BJ (cell line): ENCODE results near the gene TTC19. TPM values are rescaled to one million over a fixed set of nuclear protein-coding genes. Genes with fewer than 3 reads are reported as not detected.

Experiments
- CTCF ChIA-PET: fragments of 350-600 bp; formaldehyde crosslinking; extraction: SDS; loops from one replicate; lab custom pipeline; 2021; ENCODE audit warnings: antibody characterized with exemption, inconsistent platforms; lab: Yijun Ruan, JAX
- POLR2A ChIA-PET: fragments of 300-600 bp; sonication (Branson Sonifier 250); formaldehyde crosslinking; extraction: SDS; loops from one replicate; lab custom pipeline; 2021; ENCODE audit warnings: antibody characterized with exemption; lab: Charles Lee
- DNase-seq: peaks from one replicate; pipeline ENCODE4 v3.0.0-alpha.2; 2011; ENCODE audit warnings: low read depth
- H3K27me3 ChIP-seq: 2 replicates; pipeline ENCODE4 v1.6.0; 2011; ENCODE audit warnings: low read length; ENCODE audit not compliant: control insufficient read depth, insufficient read depth
- H3K36me3 ChIP-seq: 2 replicates; pipeline ENCODE4 v1.5.1; 2011; ENCODE audit warnings: low read length; ENCODE audit not compliant: control insufficient read depth, insufficient read depth
- H3K4me3 ChIP-seq: 2 replicates; pipeline ENCODE4 v1.5.1; 2011; ENCODE audit warnings: low read depth, mild to moderate bottlenecking, control low read depth, low read length
- CTCF ChIP-seq: IDR thresholded peaks from 2 replicates; pipeline ENCODE4 v1.5.1; 2011; ENCODE audit warnings: low read depth, mild to moderate bottlenecking, control low read depth, inconsistent platforms, low read length, moderate library complexity; ENCODE audit not compliant: insufficient read depth
- polyA plus RNA-seq: library from polyadenylated mRNA; depleted of rRNA; stranded (reverse); fragments of >200 nt; gene quantifications from 2 replicates; pipeline ENCODE4 v1.2.3, GENCODE V29; 2011

The TTC19 gene
- polyA plus RNA-seq, 1 experiment: 2.8 TPM

- no peaks in the 10 kb centered on the region for H3K36me3 ChIP-seq
- no peak for DNase-seq
- H3K4me3 ChIP-seq: no peak overlapping the region
- H3K27me3 ChIP-seq: no peaks in the 10 kb centered on the region
- TF ChIP-seq CTCF: no peak
- ChIA-PET CTCF (no interaction called here), POLR2A (no interaction called here)
These were observed 35.9 kb upstream of the TTC19 start for GRCh38 chr17:15963670-15964110.

GRCh38 chr17:15965528-15965927, 34.1 kb upstream of the TTC19 start:
- H3K27me3 ChIP-seq: no peaks in the 10 kb centered on the region
- no peak overlapping the region for H3K4me3 ChIP-seq
- ChIA-PET CTCF (interaction anchor here (1.0 kb wide), 1 partner anchor 8 kb away, joined by 3 read pairs; no protein-coding TSS in a partner anchor), POLR2A (no interaction called here)
- no peak for DNase-seq
- H3K36me3 ChIP-seq: no peaks in the 10 kb centered on the region
- no peak for TF ChIP-seq CTCF

- no peaks in the 10 kb centered on the region for H3K36me3 ChIP-seq
- TF ChIP-seq CTCF: no peak
- no peaks in the 10 kb centered on the region for H3K27me3 ChIP-seq
- ChIA-PET CTCF (no interaction called here), POLR2A (interaction anchor here (0.5 kb wide), 1 partner anchor 34 kb away, joined by 8 read pairs; no protein-coding TSS in a partner anchor)
- H3K4me3 ChIP-seq: no peak overlapping the region
- no peak for DNase-seq
These were observed 33.3 kb upstream of the TTC19 start for GRCh38 chr17:15966183-15966878.

- no peak for DNase-seq
- no peaks in the 10 kb centered on the region for H3K36me3 ChIP-seq
- CTCF ChIA-PET: no interaction called here
- TF ChIP-seq CTCF: no peak
- POLR2A ChIA-PET: interaction anchor here (0.5 kb wide), 1 partner anchor 81 kb away, joined by 10 read pairs; no protein-coding TSS in a partner anchor
- H3K4me3 ChIP-seq: no peak overlapping the region
- H3K27me3 ChIP-seq: no peaks in the 10 kb centered on the region
These were observed 32.8 kb upstream of the TTC19 start for GRCh38 chr17:15966879-15967248.

- POLR2A ChIA-PET: no interaction called here
These were observed 31.8 kb upstream of the TTC19 start for GRCh38 chr17:15967706-15968399.

More at GRCh38 chr17:15967706-15968399, 31.8 kb upstream of the TTC19 start:
- no peak for DNase-seq
- Histone ChIP-seq H3K27me3 (no peaks in the 10 kb centered on the region), H3K4me3 (no peak overlapping the region), H3K36me3 (no peaks in the 10 kb centered on the region)
- CTCF ChIA-PET: interaction anchor here (0.9 kb wide), 1 partner anchor 9 kb away, joined by 3 read pairs; no protein-coding TSS in a partner anchor
- no peak for TF ChIP-seq CTCF
